ENCODE data around the gene BIRC6. TPM values are rescaled to one million over a fixed set of nuclear protein-coding genes. Genes with fewer than 3 reads are reported as not detected.

The BIRC6 gene
- total RNA-seq, 4 donors from 2014 or later = 97.4 to 259 (median 164) TPM

- TF ChIP-seq POLR2A (IDR thresholded peaks at IDR 0.05) (no peak), CTCF (IDR thresholded peaks at IDR 0.05) (peak; percentile 50 to 62 (median 60))
- Histone ChIP-seq H3K27me3 (no peaks in the 10 kb centered on the region), H3K4me3 (no peak overlapping the region), H3K36me3 (no peaks in the 10 kb centered on the region), H3K27ac (no peak overlapping the region), H3K9me3 (no peaks in the 10 kb centered on the region), H3K4me1 (no peaks in the 10 kb centered on the region)
- DNase-seq = no peak
- intact Hi-C loops (cut with DNase I; ENCODE audit: low total_unique reads) = no loop called here
Observed at GRCh38 chr2:32553829-32554432, 197.1 kb downstream of the BIRC6 start.

GRCh38 chr2:32558492-32558891 lies 201.7 kb downstream of the BIRC6 start:
- intact Hi-C loops (cut with DNase I; ENCODE audit: low total_unique reads) = no loop called here
- H3K4me1 ChIP-seq = no peaks in the 10 kb centered on the region
- no peak overlapping the region for H3K4me3 ChIP-seq
- no peak overlapping the region for H3K27ac ChIP-seq
- no peaks in the 10 kb centered on the region for H3K27me3 ChIP-seq
- DNase-seq = no peak
- H3K9me3 ChIP-seq = no peaks in the 10 kb centered on the region
- TF ChIP-seq CTCF (IDR thresholded peaks at IDR 0.05) (no peak), POLR2A (IDR thresholded peaks at IDR 0.05) (no peak)
- no peaks in the 10 kb centered on the region for H3K36me3 ChIP-seq

GRCh38 chr2:32559136-32559535 lies 202.3 kb downstream of the BIRC6 start:
- DNase-seq = peak; percentile 23 to 38
- Histone ChIP-seq H3K4me1 (no peaks in the 10 kb centered on the region), H3K9me3 (no peaks in the 10 kb centered on the region), H3K36me3 (no peaks in the 10 kb centered on the region), H3K4me3 (no peak overlapping the region), H3K27me3 (no peaks in the 10 kb centered on the region), H3K27ac (no peak overlapping the region)
- intact Hi-C loops (cut with DNase I; ENCODE audit: low total_unique reads) = no loop called here
- TF ChIP-seq POLR2A (IDR thresholded peaks at IDR 0.05) = no peak
- TF ChIP-seq CTCF (IDR thresholded peaks at IDR 0.05) = no peak

GRCh38 chr2:32562906-32563305 lies 206.1 kb downstream of the BIRC6 start:
- Histone ChIP-seq H3K27me3 (no peaks in the 10 kb centered on the region), H3K36me3 (no peaks in the 10 kb centered on the region), H3K4me3 (no peak overlapping the region), H3K27ac (no peak overlapping the region), H3K4me1 (no peaks in the 10 kb centered on the region), H3K9me3 (peaks cover 0 to 6% of the 10 kb centered on the region in 2 donors)
- TF ChIP-seq POLR2A (IDR thresholded peaks at IDR 0.05) (no peak), CTCF (IDR thresholded peaks at IDR 0.05) (no peak)
- intact Hi-C loops (cut with DNase I; ENCODE audit: low total_unique reads) = no loop called here
- DNase-seq = no peak

- Histone ChIP-seq H3K4me1 (no peaks in the 10 kb centered on the region), H3K4me3 (no peak overlapping the region), H3K36me3 (no peaks in the 10 kb centered on the region), H3K27ac (no peak overlapping the region), H3K27me3 (no peaks in the 10 kb centered on the region), H3K9me3 (peaks cover 0 to 6% of the 10 kb centered on the region in 2 donors)
- no peak for TF ChIP-seq POLR2A (IDR thresholded peaks at IDR 0.05)
- TF ChIP-seq CTCF (IDR thresholded peaks at IDR 0.05) = no peak
- intact Hi-C loops (cut with DNase I; ENCODE audit: low total_unique reads) = no loop called here
- DNase-seq = no peak
Observed at GRCh38 chr2:32564417-32565035, 207.7 kb downstream of the BIRC6 start.

All from uterus (tissue), 4 donors.